Activated T-cell treated with anti-CD3 and anti-CD28 coated beads for 4 hours (primary cell): ENCODE measurements around the gene SCN5A.

ENCODE experiments used
- DNase-seq: peaks from one replicate; pipeline ENCODE4 v3.0.0-alpha.2; 2020

SCN5A gene

DNA sequence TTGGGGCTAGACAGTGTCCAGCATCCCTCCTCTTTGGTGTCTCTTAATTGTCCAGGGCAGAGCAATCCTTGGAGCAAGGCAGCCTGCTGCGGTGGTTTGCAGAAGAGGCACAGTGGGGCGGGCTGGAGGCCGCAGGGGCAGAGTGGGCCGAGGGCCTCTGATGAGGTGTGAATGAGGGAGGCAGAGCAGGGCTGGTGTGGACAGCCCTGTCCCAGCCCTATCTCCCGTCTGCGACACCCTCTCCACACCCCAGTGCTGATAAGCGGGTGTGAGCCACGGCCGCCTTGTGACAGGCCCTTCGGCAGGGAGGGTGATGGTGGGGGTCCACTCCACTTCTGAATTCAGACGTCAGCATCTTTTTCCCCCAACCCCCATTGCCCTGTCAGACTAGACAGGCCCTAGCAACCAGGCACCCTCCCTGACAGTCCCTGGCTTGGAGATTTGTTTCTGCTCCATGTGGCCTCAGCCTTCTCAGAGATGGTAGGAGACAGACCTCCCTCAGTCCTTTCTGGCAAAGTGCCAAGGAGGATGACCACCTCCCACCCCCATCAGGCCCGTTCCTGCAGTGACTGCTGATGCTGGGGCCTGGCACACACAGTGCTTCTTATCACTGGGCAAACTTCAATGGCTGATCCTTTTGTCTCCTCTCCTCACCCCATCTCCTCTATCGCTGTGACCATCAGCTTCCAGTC is 116.1 kb downstream of the SCN5A start:
- no peak for DNase-seq

DNA sequence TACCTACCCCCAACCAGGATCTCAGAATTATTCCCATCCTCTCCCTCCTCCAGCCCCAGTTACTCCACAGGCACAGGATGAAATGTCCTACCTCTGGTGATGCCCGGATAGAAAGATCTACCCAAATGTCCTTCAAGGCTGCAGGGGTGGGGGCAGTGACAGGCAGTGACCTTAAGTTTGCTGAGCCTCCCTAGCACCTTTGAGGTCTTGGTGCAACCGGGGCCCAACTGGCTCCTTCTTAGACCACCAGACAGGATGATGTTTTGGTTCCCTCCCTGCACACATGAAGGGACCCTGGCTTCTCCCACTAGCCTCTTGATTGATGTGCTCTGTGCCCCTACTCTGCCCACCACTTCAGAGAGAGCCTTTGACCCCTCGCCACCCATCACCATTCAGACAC is 117.0 kb downstream of the SCN5A start:
- no peak for DNase-seq

DNA sequence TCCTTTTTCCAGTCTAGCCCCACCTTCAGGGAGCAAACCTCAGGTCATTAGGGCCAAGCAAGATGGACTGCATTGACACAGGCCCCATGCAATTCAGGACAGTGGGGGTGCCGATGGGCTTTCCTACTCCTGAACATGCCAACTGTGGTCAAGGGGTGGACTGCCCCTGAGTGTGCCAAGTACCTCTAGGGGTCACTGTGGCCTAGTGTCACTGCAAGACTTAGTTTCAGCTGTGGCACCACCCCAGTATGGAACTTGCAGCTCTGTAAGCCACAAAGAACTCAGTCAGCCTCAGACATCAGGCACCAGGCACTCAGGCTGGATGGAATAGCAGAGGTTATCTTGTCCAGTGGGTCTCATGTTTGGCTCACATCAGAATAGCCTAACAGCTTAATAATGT is 121.0 kb downstream of the SCN5A start:
- no peak for DNase-seq

DNA sequence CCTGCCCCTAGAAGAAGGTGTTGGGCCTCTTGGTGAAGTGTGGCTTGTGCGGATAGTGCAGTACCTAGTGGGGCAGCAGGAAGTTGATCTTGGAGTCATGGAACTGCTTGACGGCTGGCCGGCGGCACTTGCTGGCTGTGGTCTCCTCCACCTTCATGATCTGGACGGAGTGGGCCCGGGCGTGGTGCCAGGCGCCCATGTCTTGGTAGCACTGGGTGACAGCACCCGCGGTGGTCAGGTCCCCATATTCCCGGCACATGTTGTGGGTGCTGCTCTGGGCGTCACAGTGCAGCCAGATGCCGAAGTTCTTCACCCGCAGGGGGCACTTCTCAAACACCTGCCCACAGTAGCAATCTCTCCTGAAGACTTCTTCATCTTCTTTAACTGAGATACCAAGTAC is 122.7 kb downstream of the SCN5A start:
- no peak for DNase-seq

DNA sequence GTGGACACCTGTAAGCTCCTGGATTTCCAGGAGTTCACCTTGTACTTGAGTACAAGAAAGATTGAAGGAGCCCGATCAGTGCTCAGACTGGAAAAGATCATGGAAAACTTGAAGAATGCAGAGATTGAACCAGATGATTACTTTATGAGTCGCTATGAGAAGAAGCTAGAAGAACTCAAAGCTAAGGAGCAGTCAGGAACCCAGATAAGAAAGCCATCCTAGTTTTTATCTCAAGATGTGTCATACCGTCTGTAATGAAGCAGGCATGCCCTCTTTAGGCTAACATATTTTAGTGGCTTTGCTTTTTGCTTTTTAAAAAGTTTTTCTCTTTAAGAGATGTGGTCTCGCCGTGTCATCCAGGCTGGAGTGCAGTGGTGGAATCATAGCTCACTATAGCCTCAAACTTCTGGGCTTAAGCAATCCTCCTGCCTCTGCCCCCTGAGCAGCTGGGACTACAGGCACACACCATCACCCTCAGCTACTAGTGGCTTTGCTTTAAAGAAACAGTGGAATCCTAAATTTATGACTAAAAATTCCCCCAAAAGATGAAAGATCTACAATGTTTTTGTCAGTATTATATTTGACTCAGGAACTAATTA is 125.2 kb downstream of the SCN5A start:
- no peak for DNase-seq

DNA sequence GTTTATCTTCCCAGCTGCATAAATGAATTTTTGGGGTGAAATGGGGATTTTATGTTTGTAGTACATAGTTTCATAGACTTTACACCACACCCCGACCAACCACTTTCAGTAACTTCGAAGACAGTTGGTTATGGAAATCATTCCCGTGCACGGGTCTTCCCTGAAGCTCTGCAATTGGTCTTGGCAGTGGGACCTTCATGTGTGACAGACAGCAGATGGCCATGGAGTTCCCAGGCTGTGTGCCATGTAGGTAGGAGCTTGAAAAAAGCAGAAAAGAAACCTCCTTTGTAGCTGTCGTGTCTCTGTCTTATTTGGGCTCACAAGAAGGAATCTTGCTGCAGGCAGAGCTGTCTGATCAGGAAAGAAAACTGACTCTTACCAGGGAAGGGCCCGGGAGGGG is 127.5 kb downstream of the SCN5A start:
- no peak for DNase-seq

DNA sequence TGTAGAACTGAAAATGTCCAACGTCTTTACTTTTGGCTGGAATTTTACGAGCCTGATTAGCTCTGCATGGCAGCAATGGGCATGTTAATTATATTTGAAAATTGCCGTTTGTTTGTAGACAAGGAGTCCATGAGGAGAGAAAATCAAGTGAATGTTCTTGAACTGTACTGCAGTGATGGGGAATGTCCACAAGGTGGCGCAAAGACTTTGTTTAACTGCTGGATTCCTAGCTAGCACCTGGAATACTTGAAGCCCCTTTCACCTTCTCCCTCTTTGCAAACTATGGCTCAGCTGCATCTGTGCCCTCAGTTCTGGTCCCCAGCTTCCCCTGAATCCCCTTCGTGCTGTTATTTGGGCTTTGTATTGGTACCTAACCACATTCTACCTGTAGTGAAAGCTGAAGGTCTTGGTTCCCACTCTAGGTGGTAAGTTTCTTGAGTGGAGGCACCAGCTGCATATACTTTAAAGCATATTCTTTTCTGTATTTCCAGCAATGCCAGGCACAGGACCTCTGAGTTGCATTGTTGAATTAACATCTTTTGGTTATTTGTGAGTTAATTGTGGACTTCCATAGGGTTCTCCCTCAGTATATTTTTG is 128.0 kb downstream of the SCN5A start:
- DNase-seq = peak; percentile 53

DNA sequence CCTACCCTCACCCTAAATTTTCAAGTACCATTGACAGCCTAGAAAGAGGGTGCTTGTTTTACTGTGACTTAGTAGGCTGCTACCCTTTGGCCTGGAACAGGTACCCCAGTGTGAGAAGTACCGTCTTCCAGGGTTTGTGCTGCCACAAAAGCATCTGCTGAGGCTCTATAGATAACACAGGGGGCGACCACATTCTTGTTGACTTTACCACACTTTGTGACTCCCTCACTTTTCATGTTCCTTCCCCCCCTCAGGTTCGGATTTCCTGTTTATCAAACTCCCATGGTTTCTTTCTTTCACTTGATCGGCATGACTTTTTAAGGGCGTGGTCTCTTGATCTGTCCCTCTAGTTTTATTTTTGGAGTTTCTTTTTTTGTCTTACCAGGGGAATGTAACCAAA is 129.8 kb downstream of the SCN5A start:
- no peak for DNase-seq

DNA sequence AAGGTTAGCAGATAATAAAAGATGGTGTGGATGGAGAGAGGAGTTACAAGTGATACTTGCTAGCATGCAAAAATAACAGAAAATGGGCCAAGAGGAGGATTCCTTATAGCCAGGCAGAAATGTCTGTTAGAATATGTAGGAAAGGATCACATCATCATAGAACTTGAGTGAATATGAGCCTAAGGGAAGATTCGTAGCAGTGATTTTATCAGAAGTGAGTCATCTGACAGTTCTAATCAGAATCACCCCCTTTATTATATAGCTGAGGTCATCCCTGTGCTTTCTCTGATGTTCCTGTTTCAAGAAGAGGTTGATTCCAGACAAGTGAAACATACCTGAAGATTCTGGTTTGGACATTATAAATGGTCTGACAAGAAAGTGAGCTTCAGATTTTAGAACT is 130.5 kb downstream of the SCN5A start:
- DNase-seq = no peak

DNA sequence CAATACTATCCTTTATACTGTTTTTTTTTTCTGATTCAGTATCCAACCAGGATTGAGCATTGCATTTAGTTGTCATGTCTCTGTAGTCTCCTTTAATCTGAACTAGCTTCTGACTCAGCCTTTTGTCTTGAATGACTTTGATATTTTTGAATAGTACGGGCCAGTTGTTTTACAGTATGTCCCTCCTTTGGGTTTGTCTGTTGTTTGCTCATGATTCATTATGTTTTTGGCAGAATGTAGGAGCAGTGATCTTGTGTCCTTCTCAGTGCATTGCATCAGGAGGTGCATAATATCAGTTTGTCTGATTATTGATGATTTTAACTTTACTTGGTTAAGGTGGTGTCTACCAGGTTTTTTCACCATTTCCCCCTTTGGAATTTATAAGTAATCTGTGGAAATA is 132.8 kb downstream of the SCN5A start:
- DNase-seq = no peak

DNA sequence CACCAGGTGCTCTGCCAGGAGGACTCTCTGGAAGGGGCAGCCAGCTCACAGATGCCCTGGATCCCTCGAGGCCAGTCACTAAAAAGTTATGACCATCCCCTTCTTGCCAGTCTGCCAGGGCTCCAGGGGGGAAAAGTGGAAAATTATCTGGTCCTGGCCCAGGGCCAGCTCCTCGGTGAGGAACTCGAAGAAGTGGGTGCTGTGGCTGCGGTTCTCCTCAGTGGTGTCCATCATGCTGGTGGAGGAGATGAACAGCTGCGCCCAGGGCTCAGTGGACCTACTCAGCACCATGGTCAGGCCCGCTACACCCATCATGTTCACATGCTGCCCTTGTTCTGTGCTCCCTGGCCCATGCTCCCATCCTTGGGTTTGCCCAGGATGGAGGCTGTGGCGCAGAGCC is 134.1 kb downstream of the SCN5A start:
- no peak for DNase-seq

DNA sequence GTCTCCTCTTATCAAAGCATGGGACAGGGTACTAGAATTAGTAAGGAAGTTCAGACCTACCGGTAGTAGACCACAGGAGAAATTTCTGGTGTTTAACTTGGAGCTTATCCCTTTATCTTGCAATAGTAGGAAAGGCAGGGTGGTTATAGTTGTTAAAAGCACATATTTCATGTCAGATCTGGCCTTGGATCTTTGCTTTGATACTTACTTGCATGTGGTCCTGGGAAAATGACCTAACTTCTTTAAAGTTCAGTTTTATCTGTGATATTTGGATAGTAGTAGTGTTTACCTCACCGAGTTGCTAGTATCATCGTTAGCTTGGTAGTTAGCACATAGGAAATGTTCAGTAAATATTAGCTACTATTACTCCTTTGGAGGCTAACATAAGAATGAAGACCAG is 137.9 kb downstream of the SCN5A start:
- no peak for DNase-seq

DNA sequence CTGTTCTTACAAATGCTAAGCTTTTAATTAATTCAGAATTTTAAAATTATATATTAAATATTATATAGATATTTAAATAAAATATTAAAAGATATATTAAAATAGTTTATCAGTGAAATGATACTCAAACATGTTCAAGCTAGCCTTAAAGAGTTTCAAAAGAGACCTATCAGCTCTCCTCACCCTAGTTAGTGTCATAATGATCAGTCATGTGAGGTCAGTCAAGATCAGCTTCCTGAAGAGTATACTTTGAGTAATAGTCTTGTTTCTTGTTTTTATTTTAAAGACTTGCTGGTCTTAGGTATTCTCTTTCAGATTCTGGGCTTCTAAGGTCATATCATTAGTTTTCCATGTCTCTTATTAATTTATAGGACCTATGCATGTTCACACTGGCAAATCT is 138.9 kb downstream of the SCN5A start:
- no peak for DNase-seq

DNA sequence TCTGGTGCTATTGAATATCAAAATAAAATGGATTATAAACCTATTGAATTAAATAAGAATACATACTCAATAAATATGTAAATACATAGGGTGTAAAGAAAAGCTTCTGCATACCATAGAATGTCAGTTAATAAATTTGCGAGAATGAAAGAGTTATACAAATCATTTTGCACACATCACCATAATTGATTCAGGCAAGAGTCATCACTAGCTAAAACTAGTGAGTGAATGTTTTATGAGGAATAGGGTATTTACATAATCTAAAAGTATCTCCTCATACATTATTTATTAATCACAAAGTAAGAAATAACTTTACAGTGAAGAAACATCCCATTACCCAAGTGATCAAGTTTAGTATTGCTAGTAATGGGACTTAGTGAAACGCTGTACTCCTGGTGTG is 139.8 kb downstream of the SCN5A start:
- DNase-seq = no peak

DNA sequence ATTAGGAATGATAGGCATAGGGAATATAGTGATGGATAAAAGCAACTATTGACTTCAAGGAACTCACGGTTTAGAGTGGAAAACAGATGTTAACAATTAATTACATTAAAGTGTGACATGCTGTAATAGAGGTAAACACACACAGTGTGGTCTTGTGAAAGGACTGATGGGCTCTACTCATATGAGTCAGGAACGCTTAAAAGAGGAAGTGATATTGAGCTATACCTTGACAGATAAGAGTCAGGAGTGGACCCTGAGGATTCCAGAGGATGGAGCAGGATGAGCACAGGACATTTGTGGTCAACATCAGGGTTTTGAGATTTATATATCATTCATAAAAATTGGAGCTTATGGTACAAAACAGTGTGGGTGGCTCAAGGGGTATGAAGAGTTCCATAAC is 142.4 kb downstream of the SCN5A start:
- DNase-seq = no peak

DNA sequence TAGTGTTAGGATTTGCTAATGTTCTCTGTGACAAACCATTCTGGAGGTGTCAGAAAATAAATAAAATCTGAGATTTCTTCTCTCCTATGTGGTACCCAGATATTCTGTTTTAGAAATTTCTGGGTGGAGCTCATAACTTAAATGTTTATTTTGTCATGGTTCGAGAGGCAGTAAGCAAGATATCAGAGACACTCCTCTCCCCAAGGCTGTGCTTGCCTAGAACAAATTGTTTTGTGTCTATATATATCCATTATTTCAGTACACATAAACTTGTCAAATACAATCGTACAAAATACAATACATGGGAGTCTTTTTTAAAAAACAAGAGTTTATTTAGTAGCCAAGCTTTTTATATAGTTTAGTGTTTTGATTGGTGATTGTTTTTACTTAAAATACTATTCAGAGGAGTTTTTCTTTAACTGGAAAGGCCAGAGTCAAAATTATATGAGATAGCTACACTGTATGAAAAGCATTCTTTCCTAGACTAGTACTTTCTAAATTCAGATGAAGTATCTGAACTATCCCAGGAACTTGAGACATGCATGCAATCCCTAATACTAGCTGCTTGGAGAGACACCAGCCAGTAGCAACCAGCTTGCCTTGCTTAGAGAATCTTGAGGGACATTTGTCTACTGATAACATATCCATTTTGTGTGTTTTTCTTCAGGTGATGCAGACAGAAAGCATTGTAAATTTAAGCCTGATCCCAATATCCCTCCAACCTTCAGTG is 148.6 kb downstream of the SCN5A start:
- DNase-seq = no peak
